Spinal cord (tissue), 10 donors: ENCODE data around the gene HID1. TPM values are rescaled to one million over a fixed set of nuclear protein-coding genes. Genes with fewer than 3 reads are reported as not detected.
"Not testable (repeated sequence)": the region's sequence is repeated elsewhere in the genome, so short reads cannot be mapped to it uniquely, and the experiment has no call there.

Experiments
- DNase-seq, 6 donors: peaks; one replicate each; pipeline versions ENCODE4 v3.0.0 to v3.0.0-alpha.2; 2013 to 2015; ENCODE audit warnings: low spot score in 6 of 6, low read depth in 4 of 6
- H3K27ac ChIP-seq: one replicate; pipeline ENCODE4 v1.5.1; 2013; ENCODE audit warnings: low read depth, low read length, control low read depth
- H3K27me3 ChIP-seq: one replicate; pipeline ENCODE4 v1.6.1; 2013; ENCODE audit warnings: low read length; ENCODE audit not compliant: control insufficient read depth, insufficient read depth
- H3K36me3 ChIP-seq: one replicate; pipeline ENCODE4 v1.6.1; 2013; ENCODE audit warnings: low read length; ENCODE audit not compliant: control insufficient read depth, insufficient read depth
- H3K4me1 ChIP-seq: one replicate; pipeline ENCODE4 v1.6.1; 2013; ENCODE audit warnings: low read length; ENCODE audit not compliant: control insufficient read depth, insufficient read depth
- H3K4me3 ChIP-seq: one replicate; pipeline ENCODE4 v1.5.1; 2013; ENCODE audit warnings: low read depth, low read length, control low read depth
- H3K9me3 ChIP-seq: one replicate; pipeline ENCODE4 v1.6.1; 2013; ENCODE audit warnings: low read length; ENCODE audit not compliant: control insufficient read depth, insufficient read depth
- WGBS: methylation state at CpG from one replicate; pipeline ENCODE4 v1.1.5; 2013; ENCODE audit warnings: missing lambda C conversion rate; ENCODE audit not compliant: insufficient coverage; 5-methylcytosine and 5-hydroxymethylcytosine counted together
- polyA plus RNA-seq, 2 donors: library from polyadenylated mRNA; unstranded; fragments of 120-200 nt; gene quantifications; one replicate each; pipeline ENCODE4 v1.2.1, GENCODE V29; 2013; ENCODE audit not compliant: insufficient read length in 2 of 2
- total RNA-seq, 2 donors: library from RNA; depleted of rRNA in 1 of 2; stranded (reverse); fragments of 120-200 nt in 1 of 2; fragments of >200 nt in 1 of 2; gene quantifications; one replicate each; pipeline versions ENCODE4 v1.2.3 to v1.2.4, GENCODE V29; 2013 to 2014
- donor health status: healthy.

Gene HID1
- total and polyA plus RNA-seq, 4 donors = 12.3 to 61.6 (median 33.8) TPM

- DNase-seq = no peak
- Histone ChIP-seq H3K27ac (no peak overlapping the region), H3K4me1 (peaks cover 29% of the 10 kb centered on the region), H3K36me3 (no peaks in the 10 kb centered on the region), H3K27me3 (peaks cover 20% of the 10 kb centered on the region), H3K9me3 (no peaks in the 10 kb centered on the region), H3K4me3 (peak overlapping the region; percentile 38)
- 4% methylated on average over 17 of the region's 17 CpGs for WGBS
Measured at GRCh38 chr17:74972973-74973328, 392 bp upstream of the HID1 start.

DNA sequence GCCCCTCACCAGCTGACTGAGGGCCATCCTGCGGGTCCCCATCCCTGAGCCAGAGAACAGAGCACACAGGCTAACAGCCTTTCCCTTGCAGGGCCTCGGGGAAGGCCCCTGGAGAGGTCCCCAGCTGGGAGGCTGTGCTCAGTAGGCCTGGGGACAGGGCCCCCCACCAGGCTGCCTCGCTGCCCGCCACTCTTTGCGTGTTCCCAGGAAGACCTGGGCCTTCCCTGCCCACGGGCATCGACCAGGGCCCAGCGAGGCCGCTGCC, 785 bp downstream of the HID1 start:
- Histone ChIP-seq H3K9me3 (no peaks in the 10 kb centered on the region), H3K36me3 (no peaks in the 10 kb centered on the region), H3K27ac (no peak overlapping the region), H3K4me1 (peaks cover 29% of the 10 kb centered on the region), H3K27me3 (peaks cover 20% of the 10 kb centered on the region), H3K4me3 (peak overlapping the region; percentile 42)
- 7% methylated on average over 9 of the region's 9 CpGs for WGBS
- DNase-seq = no peak

DNA sequence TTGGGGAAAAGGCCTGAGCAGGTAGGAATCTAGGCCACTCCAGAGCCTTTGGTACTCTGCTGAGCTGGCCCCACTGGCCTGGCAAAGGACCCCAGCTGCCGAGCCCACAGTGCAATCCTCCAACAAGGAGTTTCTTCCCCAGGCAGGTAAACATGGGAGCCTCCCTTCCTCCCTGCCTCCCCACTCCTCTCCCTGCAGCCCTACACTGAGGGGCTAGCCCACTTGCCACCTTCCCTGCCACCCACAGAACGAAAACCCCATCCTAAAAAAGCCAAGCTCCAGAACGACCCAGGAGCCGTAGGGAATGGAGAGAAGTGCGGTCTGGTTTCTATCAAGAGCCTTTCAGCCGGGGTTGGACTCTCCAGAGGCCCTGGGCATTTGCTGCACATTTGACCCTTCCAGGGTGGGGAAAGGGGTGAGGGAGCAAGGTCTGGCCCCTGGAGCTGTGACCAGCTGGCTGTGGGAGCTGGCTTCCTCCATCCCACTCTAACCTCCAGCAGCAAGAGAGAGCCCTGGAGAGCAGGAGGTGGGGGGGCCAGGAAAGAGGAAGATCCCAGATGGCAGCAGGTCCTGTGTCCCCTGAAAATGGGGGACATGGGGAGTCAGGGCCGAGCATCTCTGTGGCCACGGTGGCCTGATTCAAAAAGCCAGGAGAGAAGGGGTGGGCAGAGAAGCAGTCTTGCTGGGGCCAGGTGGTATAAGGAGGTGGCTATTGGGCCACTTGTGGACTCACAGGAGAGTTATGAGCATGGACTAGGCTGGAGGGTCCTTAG, 1.3 kb downstream of the HID1 start:
- no peaks in the 10 kb centered on the region for H3K36me3 ChIP-seq
- no peak overlapping the region for H3K27ac ChIP-seq
- H3K4me1 ChIP-seq = peaks cover 29% of the 10 kb centered on the region
- H3K4me3 ChIP-seq = peak overlapping the region; percentile 42
- H3K27me3 ChIP-seq = peaks cover 20% of the 10 kb centered on the region
- H3K9me3 ChIP-seq = no peaks in the 10 kb centered on the region
- no peak for DNase-seq
- WGBS = 82% methylated on average over 7 of the region's 8 CpGs

- Histone ChIP-seq H3K9me3 (no peaks in the 10 kb centered on the region), H3K36me3 (no peaks in the 10 kb centered on the region), H3K4me1 (peaks cover 29% of the 10 kb centered on the region), H3K27me3 (peaks cover 19% of the 10 kb centered on the region), H3K27ac (no peak overlapping the region), H3K4me3 (no peak overlapping the region)
- WGBS = 96% methylated on average over 2 of the region's 3 CpGs
- no peak for DNase-seq
Measured at GRCh38 chr17:74970395-74970794, 2.2 kb downstream of the HID1 start.

- WGBS = 100% methylated on average over 1 of the region's 5 CpGs
- H3K9me3 ChIP-seq = not testable (repeated sequence)
Measured at GRCh38 chr17:74969501-74969900, 3.1 kb downstream of the HID1 start.

GRCh38 chr17:74968361-74968780, 4.2 kb downstream of the HID1 start:
- DNase-seq = no peak
- H3K4me1 ChIP-seq = peaks cover 35% of the 10 kb centered on the region
- no peak overlapping the region for H3K4me3 ChIP-seq
- peaks cover 15% of the 10 kb centered on the region for H3K36me3 ChIP-seq
- H3K27ac ChIP-seq = no peak overlapping the region
- WGBS = 77% methylated on average over 4 of the region's 5 CpGs
- H3K27me3 ChIP-seq = peaks cover 13% of the 10 kb centered on the region
- H3K9me3 ChIP-seq = no peaks in the 10 kb centered on the region

More at GRCh38 chr17:74969501-74969900, 3.1 kb downstream of the HID1 start:
- not testable (repeated sequence) for DNase-seq, H3K36me3 ChIP-seq, H3K4me3 ChIP-seq, H3K27ac ChIP-seq
- Histone ChIP-seq H3K4me1 (peaks cover 29% of the 10 kb centered on the region), H3K27me3 (peaks cover 15% of the 10 kb centered on the region)

DNA sequence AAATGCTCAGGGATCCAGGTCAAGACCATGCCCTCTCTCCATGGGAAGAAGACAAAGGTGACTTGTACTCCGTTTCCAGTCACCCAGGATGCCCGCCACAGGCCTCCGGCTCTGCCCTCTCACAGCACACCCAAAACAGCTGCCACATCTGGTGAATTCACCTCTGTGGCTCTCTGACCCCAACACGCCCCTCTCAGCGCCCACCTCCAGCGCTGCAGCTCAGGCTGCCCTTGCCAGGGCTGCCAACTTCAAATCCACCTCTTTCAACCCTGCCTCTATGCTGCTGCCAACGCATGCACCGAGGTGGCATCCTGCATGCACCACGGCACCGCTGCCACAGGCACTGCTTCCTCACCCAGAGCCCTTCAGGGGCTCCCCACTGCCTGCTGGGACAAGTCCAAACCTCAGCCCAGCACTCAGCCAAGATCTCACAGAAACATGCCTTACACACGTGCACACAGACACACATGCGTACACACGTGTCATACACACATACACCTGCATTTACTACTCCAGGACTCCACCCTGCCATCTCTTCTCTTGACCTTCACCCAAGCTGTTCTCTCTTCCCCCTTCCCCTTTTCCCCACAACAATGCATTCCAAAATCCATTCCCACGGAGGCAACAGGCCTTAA, 7.5 kb downstream of the HID1 start:
- Histone ChIP-seq H3K9me3 (no peaks in the 10 kb centered on the region), H3K4me1 (peaks cover 25% of the 10 kb centered on the region), H3K4me3 (no peak overlapping the region), H3K36me3 (peaks cover 38% of the 10 kb centered on the region), H3K27ac (no peak overlapping the region), H3K27me3 (no peaks in the 10 kb centered on the region)
- 88% methylated on average over 13 of the region's 14 CpGs for WGBS
- no peak for DNase-seq

GRCh38 chr17:74964246-74964761, 8.3 kb downstream of the HID1 start:
- Histone ChIP-seq H3K36me3 (peaks cover 44% of the 10 kb centered on the region), H3K27me3 (no peaks in the 10 kb centered on the region), H3K27ac (no peak overlapping the region), H3K4me3 (no peak overlapping the region), H3K9me3 (no peaks in the 10 kb centered on the region), H3K4me1 (peaks cover 25% of the 10 kb centered on the region)
- DNase-seq = no peak
- WGBS = 91% methylated on average over 12 of the region's 12 CpGs

DNA sequence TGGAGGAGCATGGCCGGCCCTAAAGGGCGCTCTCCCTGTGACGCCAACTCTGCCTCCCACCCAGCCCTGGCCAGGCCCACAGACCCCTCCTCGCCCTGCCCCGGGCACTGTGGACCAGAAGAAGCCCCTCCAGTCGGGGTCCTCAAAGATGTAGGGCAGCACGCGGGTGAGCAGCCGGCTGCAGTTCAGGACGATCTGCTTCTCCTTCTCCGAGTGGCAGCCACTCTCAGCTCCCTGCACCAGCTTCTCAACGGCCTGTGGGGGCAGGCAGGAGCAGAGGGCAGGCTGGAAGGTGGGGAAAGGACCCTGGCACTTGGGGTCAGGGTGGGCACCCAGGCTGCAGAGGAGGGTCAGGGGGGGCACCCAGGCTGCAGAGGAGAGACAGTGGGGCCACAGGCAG, 8.9 kb downstream of the HID1 start:
- H3K27ac ChIP-seq = no peak overlapping the region
- WGBS = 75% methylated on average over 6 of the region's 12 CpGs
- H3K27me3 ChIP-seq = no peaks in the 10 kb centered on the region
- DNase-seq = no peak
- no peaks in the 10 kb centered on the region for H3K9me3 ChIP-seq
- peaks cover 25% of the 10 kb centered on the region for H3K4me1 ChIP-seq
- H3K4me3 ChIP-seq = no peak overlapping the region
- peaks cover 50% of the 10 kb centered on the region for H3K36me3 ChIP-seq
